HepG2 (cell line): ENCODE data around the gene PPIL3. TPM values are rescaled to one million over a fixed set of nuclear protein-coding genes. Genes with fewer than 3 reads are reported as not detected.
A peak's percentile ranks its signal among the peaks of the same experiment; 100 is the strongest.

Experiments
- ELF4 ChIP-seq: sonication (generic); formaldehyde crosslinking; IDR thresholded peaks from 2 replicates; pipeline ENCODE4 v1.5.0; 2020; ENCODE audit warnings: missing genetic modification reagents, mild to moderate bottlenecking, moderate library complexity, borderline replicate concordance
- MLLT10 ChIP-seq: sonication (generic); formaldehyde crosslinking; IDR thresholded peaks from 2 replicates; pipeline ENCODE4 v1.4.0; 2020; ENCODE audit warnings: missing genetic modification reagents
- MTA3 ChIP-seq: sonication (generic); formaldehyde crosslinking; IDR thresholded peaks from 2 replicates; pipeline ENCODE4 v1.4.0; 2020; ENCODE audit warnings: missing genetic modification reagents
- NONO ChIP-seq, 2 experiments: fragments of 450-650 bp in 1 of 2; sonication (generic) in 1 of 2; formaldehyde crosslinking in 1 of 2; IDR thresholded peaks in 1 of 2; conservative IDR thresholded peaks in 1 of 2; 2 replicates each; pipeline versions ENCODE4 v1.6.1 to v1.8.0; 2017 to 2022; ENCODE audit warnings: mild to moderate bottlenecking in 1 of 2, missing genetic modification reagents in 1 of 2, moderate library complexity in 1 of 2
- NPAS2 ChIP-seq: sonication (generic); formaldehyde crosslinking; IDR thresholded peaks from 2 replicates; pipeline ENCODE4 v1.8.0; 2022; ENCODE audit warnings: mild to moderate bottlenecking, missing genetic modification reagents, borderline replicate concordance
- RERE ChIP-seq: IDR thresholded peaks from 2 replicates; pipeline ENCODE4 v1.6.1; 2016; ENCODE audit warnings: low read depth, missing genetic modification reagents, missing compliant biosample characterization
- REST ChIP-seq, 2 experiments: IDR thresholded peaks; 2 replicates each; pipeline ENCODE4 v1.6.1; 2011 to 2012; ENCODE audit warnings: low read length in 2 of 2, borderline replicate concordance in 1 of 2, low read depth in 1 of 2, mild to moderate bottlenecking in 1 of 2, moderate library complexity in 1 of 2
- TP53 ChIP-seq: sonication (generic); formaldehyde crosslinking; conservative IDR thresholded peaks from 2 replicates; pipeline ENCODE4 v1.4.0; 2020; ENCODE audit warnings: missing genetic modification reagents
- ZNF530 ChIP-seq: sonication (generic); formaldehyde crosslinking; IDR thresholded peaks from 2 replicates; pipeline ENCODE4 v1.5.0; 2020; ENCODE audit warnings: low read depth, mild to moderate bottlenecking, missing genetic modification reagents
- ZNF557 ChIP-seq: sonication (generic); formaldehyde crosslinking; IDR thresholded peaks from 2 replicates; pipeline ENCODE4 v1.4.0; 2020; ENCODE audit warnings: missing genetic modification reagents
- ZNF615 ChIP-seq: sonication (generic); formaldehyde crosslinking; IDR thresholded peaks from 2 replicates; pipeline ENCODE4 v1.5.0; 2020; ENCODE audit warnings: mild to moderate bottlenecking, missing genetic modification reagents, borderline replicate concordance
- ZNF687 ChIP-seq: sonication (generic); formaldehyde crosslinking; IDR thresholded peaks from 2 replicates; pipeline ENCODE4 v1.5.1; 2020; ENCODE audit warnings: mild to moderate bottlenecking, missing genetic modification reagents, moderate library complexity
- ZNF772 ChIP-seq: sonication (generic); formaldehyde crosslinking; IDR thresholded peaks from 2 replicates; pipeline ENCODE4 v1.5.0; 2020; ENCODE audit warnings: mild to moderate bottlenecking, missing genetic modification reagents
- ZNF792 ChIP-seq: IDR thresholded peaks from 2 replicates; pipeline ENCODE4 v1.6.1; 2016
- polyA plus RNA-seq, 8 experiments: library from polyadenylated mRNA; depleted of rRNA in 3 of 8; stranded (reverse) in 7 of 8; unstranded in 1 of 8; fragments of >200 nt; fragmentation: Illumina TruSeq in 4 of 8; extraction: Trizol in 4 of 8; gene quantifications; 2 replicates each; pipeline versions ENCODE4 v1.2.1 to v1.2.3, GENCODE V29; 2011 to 2016; ENCODE audit warnings: low read depth in 4 of 8, missing spikeins in 1 of 8, mixed read lengths in 1 of 8; ENCODE audit not compliant: insufficient read depth in 1 of 8
- total RNA-seq, 5 experiments: library from RNA; depleted of rRNA; stranded (reverse); fragments of >200 nt; fragmentation: Illumina TruSeq; extraction: Trizol; gene quantifications; 2 replicates each; pipeline ENCODE4 v1.2.3, GENCODE V29; 2016; ENCODE audit warnings: low read depth in 1 of 5

Gene PPIL3
- total and polyA plus RNA-seq, 2 of the 13 experiments (the other 11 are each of a cell fraction or from before 2014, with no cell fraction given): 98.7 to 107 TPM

- TF ChIP-seq REST (IDR thresholded peaks at IDR 0.05; ENCODE audit: borderline replicate concordance in 1 of 2, low read depth in 1 of 2, low read length in 2 of 2): peak in 1 of 2 experiments; percentile 52; a peak in 2 of 4 replicates
- no peak for TF ChIP-seq ELF4 (CRISPR knock-in tag)
- peak; percentile 99 for TF ChIP-seq ZNF687 (CRISPR knock-in tag)
- TF ChIP-seq ZNF615 (CRISPR knock-in tag): peak; percentile 78; the same call in 1 of the 2 replicates
- no peak for TF ChIP-seq NPAS2
- 0 out of 2 replicates have a peak, but pooled peaks have one; percentile 51 for TF ChIP-seq MTA3 (CRISPR knock-in tag)
- no peak for TF ChIP-seq NONO (IDR thresholded peaks at IDR 0.05)
- peak; percentile 99 for TF ChIP-seq NONO (CRISPR knock-in tag; conservative IDR thresholded peaks at IDR 0.05)
- TF ChIP-seq ZNF772 (CRISPR knock-in tag): peak; percentile 97
- peak; percentile 88 for TF ChIP-seq ZNF792 (CRISPR knock-in tag)
- TF ChIP-seq ZNF530 (CRISPR knock-in tag): peak; percentile 94; the same call in 1 of the 2 replicates
- TF ChIP-seq TP53 (CRISPR knock-in tag): peak; percentile 81
- TF ChIP-seq RERE: peak; percentile 57; the same call in 1 of the 2 replicates
- TF ChIP-seq ZNF557 (CRISPR knock-in tag): peak; percentile 96
- TF ChIP-seq MLLT10 (CRISPR knock-in tag): peak; percentile 93; the same call in 1 of the 2 replicates
Observed at GRCh38 chr2:200864176-200865034, 24.5 kb downstream of the PPIL3 start, which contains the start of gene CLK1 (continued).
